Testis (tissue), 3 donors: ENCODE data around the gene RNF38. TPM values are rescaled to one million over a fixed set of nuclear protein-coding genes. Genes with fewer than 3 reads are reported as not detected.

Source experiments
- DNase-seq: peaks from one replicate; pipeline ENCODE4 v3.0.0-alpha.2; 2019
- H3K27ac ChIP-seq, 2 donors: fragments of 200-600 bp; sonication (generic); one replicate each; pipeline ENCODE4 v1.5.1; 2019
- H3K27me3 ChIP-seq: fragments of 200-600 bp; sonication (generic); one replicate; pipeline ENCODE4 v1.5.1; 2019
- H3K36me3 ChIP-seq: fragments of 200-600 bp; sonication (generic); one replicate; pipeline ENCODE4 v1.5.1; 2017; ENCODE audit warnings: low read depth; ENCODE audit errors: missing control alignments
- H3K4me1 ChIP-seq: fragments of 200-600 bp; sonication (generic); one replicate; pipeline ENCODE4 v1.5.1; 2019
- H3K4me3 ChIP-seq, 2 donors: fragments of 200-600 bp; sonication (generic); one replicate each; pipeline ENCODE4 v1.5.1; 2017 to 2019
- H3K9me3 ChIP-seq: fragments of 200-600 bp; sonication (generic); one replicate; pipeline ENCODE4 v1.5.1; 2017
- CTCF ChIP-seq, 3 experiments: fragments of 450-650 bp in 2 of 3; fragments of 200-600 bp in 1 of 3; sonication (generic) in 1 of 3; IDR thresholded peaks; one replicate each; pipeline ENCODE4 v1.5.1; 2016 to 2019; ENCODE audit warnings: antibody characterized with exemption in 3 of 3, mild to moderate bottlenecking in 2 of 3, moderate library complexity in 1 of 3
- POLR2A ChIP-seq: fragments of 450-650 bp; IDR thresholded peaks from one replicate; pipeline ENCODE4 v1.6.1; 2017; ENCODE audit warnings: antibody characterized with exemption, mild to moderate bottlenecking, moderate library complexity
- WGBS, 2 donors: methylation state at CpG; one replicate each; pipeline ENCODE4 v1.1.5; 2018; 5-methylcytosine and 5-hydroxymethylcytosine counted together
- intact Hi-C: fragments of 100-400 bp; cut with DNase I; formaldehyde crosslinking; loops from one replicate; pipeline ENCODE4 v1.15.1; 2023; ENCODE audit warnings: low total_unique reads
- polyA plus RNA-seq: library from polyadenylated mRNA; stranded (reverse); fragments of 350-450 nt; fragmentation: Illumina TruSeq; extraction: RNeasy Lipid Tissue Mini Kit (QIAGEN cat#74804); gene quantifications from one replicate; pipeline ENCODE4 v1.2.3, GENCODE V29; 2014; ENCODE audit warnings: low read depth, low replicate concordance; ENCODE audit not compliant: insufficient read depth
- total RNA-seq, 2 donors: library from RNA; depleted of rRNA; stranded (reverse); fragments of >200 nt; gene quantifications; one replicate each; pipeline ENCODE4 v1.2.3, GENCODE V29; 2016

Gene RNF38
- total and polyA plus RNA-seq, 3 donors from 2014 or later: 116 to 197 (median 117) TPM

DNA sequence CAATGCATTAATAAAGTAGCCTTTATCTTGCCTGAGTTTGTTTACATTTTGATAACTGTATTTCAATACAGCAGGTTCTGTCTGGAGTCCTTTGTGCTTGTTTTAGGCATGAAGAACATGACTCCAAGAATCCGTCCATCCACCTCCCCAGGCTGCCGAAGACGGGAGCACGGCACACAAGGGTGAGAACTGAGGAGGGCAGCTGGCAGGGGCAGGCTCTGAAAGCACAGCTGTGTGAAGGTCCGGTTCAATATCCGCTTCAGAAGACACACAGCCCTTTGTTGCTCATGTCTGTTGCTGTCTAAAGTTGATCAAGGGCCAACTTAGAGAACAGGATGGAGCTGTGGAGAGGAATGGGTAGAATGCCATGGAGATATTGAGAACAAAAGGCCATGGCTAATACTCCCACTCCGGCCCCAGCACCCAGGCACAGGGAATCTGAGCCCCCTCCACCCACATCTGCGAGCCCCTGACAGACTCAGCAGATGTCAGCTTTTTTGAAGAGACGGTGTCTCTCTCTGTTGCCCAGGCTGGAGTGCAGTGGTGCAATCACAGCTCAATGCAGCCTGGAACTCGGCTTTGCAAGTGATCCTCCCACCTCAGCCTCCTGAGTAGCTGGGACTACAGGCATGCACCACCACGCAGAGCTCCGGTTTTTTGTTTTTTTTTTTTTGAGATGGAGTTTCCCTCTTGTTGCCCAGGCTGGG is 83.3 kb downstream of the RNF38 start:
- no peak overlapping the region for H3K4me3 ChIP-seq
- H3K9me3 ChIP-seq: no peaks in the 10 kb centered on the region
- intact Hi-C loops: no loop called here
- peak overlapping the region in 1 of 2 donors; percentile 24 for H3K27ac ChIP-seq
- DNase-seq: peak; percentile 74
- no peaks in the 10 kb centered on the region for H3K36me3 ChIP-seq
- 35 to 49% methylated on average over 12 of the region's 12 CpGs for WGBS, 2 donors
- no peaks in the 10 kb centered on the region for H3K27me3 ChIP-seq
- TF ChIP-seq CTCF (IDR thresholded peaks at IDR 0.05) (no peak), POLR2A (no peak)
- peaks cover 27% of the 10 kb centered on the region for H3K4me1 ChIP-seq

GRCh38 chr9:36316049-36316448 is 84.0 kb downstream of the RNF38 start:
- Histone ChIP-seq H3K4me1 (peaks cover 27% of the 10 kb centered on the region), H3K36me3 (no peaks in the 10 kb centered on the region), H3K27me3 (no peaks in the 10 kb centered on the region), H3K9me3 (no peaks in the 10 kb centered on the region), H3K4me3 (no peak overlapping the region), H3K27ac (no peak overlapping the region)
- DNase-seq: no peak
- TF ChIP-seq POLR2A: no peak
- TF ChIP-seq CTCF (IDR thresholded peaks at IDR 0.05): no peak
- intact Hi-C loops: no loop called here

GRCh38 chr9:36315283-36315682 is 84.8 kb downstream of the RNF38 start:
- Histone ChIP-seq H3K36me3 (no peaks in the 10 kb centered on the region), H3K27ac (peak overlapping the region in 1 of 2 donors; percentile 44), H3K4me1 (peaks cover 26% of the 10 kb centered on the region), H3K27me3 (no peaks in the 10 kb centered on the region), H3K9me3 (no peaks in the 10 kb centered on the region), H3K4me3 (no peak overlapping the region)
- no peak for DNase-seq
- intact Hi-C loops: no loop called here
- WGBS, 2 donors: 61 to 67% methylated on average over 3 of the region's 3 CpGs
- TF ChIP-seq POLR2A (no peak), CTCF (IDR thresholded peaks at IDR 0.05) (no peak)

GRCh38 chr9:36314740-36315139 is 85.3 kb downstream of the RNF38 start:
- TF ChIP-seq POLR2A (no peak), CTCF (IDR thresholded peaks at IDR 0.05) (no peak)
- Histone ChIP-seq H3K36me3 (no peaks in the 10 kb centered on the region), H3K4me1 (peaks cover 23% of the 10 kb centered on the region), H3K27me3 (no peaks in the 10 kb centered on the region), H3K27ac (no peak overlapping the region), H3K4me3 (no peak overlapping the region), H3K9me3 (no peaks in the 10 kb centered on the region)
- DNase-seq: no peak
- WGBS, 2 donors: 58 to 65% methylated on average over 2 of the region's 2 CpGs
- intact Hi-C loops: no loop called here
